Measurements from ENCODE around the gene ERC2. TPM values are rescaled to one million over a fixed set of nuclear protein-coding genes. Genes with fewer than 3 reads are reported as not detected.

Gene ERC2
- total and polyA plus RNA-seq, 2 of the 8 experiments (the other 6 are each of a cell fraction or from before 2014, with no cell fraction given): 16.4 to 22.8 TPM

GRCh38 chr3:55780913-55781312 is 687.4 kb downstream of the ERC2 start:
- H2BK5ac ChIP-seq (ENCODE audit: low read depth, low read length): no peak overlapping the region
- DNase-seq (ENCODE audit: low read depth in 1 of 2, low spot score in 2 of 2) (no peak), FAIRE-seq (no peak)
- no peak overlapping the region for H3K4me3 ChIP-seq (ENCODE audit: extremely low read depth in 1 of 4, insufficient read depth in 2 of 4, low read depth in 3 of 4, low read length in 4 of 4)
- H3K9me3 ChIP-seq (ENCODE audit: insufficient read depth in 2 of 2, low read depth in 1 of 2, low read length in 1 of 2): no peaks in the 10 kb centered on the region
- no peaks in the 10 kb centered on the region for H3K27me3 ChIP-seq (replicated peaks in 1 of 4; ENCODE audit: control insufficient read depth in 3 of 4, extremely low read depth in 1 of 4, insufficient read depth in 3 of 4, low read length in 3 of 4)
- no peak overlapping the region for H2BK120ac ChIP-seq (replicated peaks; ENCODE audit: low read depth, low read length)
- no peak overlapping the region for H3K27ac ChIP-seq (ENCODE audit: low read depth, low read length)
- H4K91ac ChIP-seq (replicated peaks; ENCODE audit: insufficient read length, low read length): no peak overlapping the region
- H3K4me2 ChIP-seq (ENCODE audit: insufficient read depth in 1 of 2, low read depth in 2 of 2, low read length in 2 of 2): no peak overlapping the region
- WGBS, 2 experiments (ENCODE audit: extremely low coverage in 1 of 2, insufficient coverage in 1 of 2, insufficient read length in 1 of 2, insufficient replicate concordance in 2 of 2, low coverage in 1 of 2, low lambda C conversion rate in 2 of 2, missing lambda C conversion rate in 1 of 2): 97% methylated on average over 4 of the region's 4 CpGs; no CpG with 5 or more reads in 1 of the 2 experiments
- CTCF ChIA-PET (ENCODE audit: partially characterized antibody): no interaction called here
- H4K20me1 ChIP-seq (replicated peaks in 1 of 2; ENCODE audit: control insufficient read depth in 1 of 2, insufficient read depth in 2 of 2, low read length in 2 of 2): no peaks in the 10 kb centered on the region
- POLR2A ChIA-PET (ENCODE audit: partially characterized antibody): no interaction called here
- no peak overlapping the region for H3K4ac ChIP-seq (replicated peaks; ENCODE audit: insufficient read length, low read depth, low read length)
- H4K8ac ChIP-seq (ENCODE audit: extremely low read depth, insufficient read depth, low read length): no peak overlapping the region
- H3K9ac ChIP-seq (replicated peaks in 1 of 4; ENCODE audit: extremely low read depth in 1 of 4, low read depth in 3 of 4, low read length in 3 of 4): no peak overlapping the region
- no peaks in the 10 kb centered on the region for H3K36me3 ChIP-seq (ENCODE audit: control insufficient read depth in 2 of 4, insufficient read depth in 4 of 4, low read length in 3 of 4)
- no peak overlapping the region for H3K18ac ChIP-seq (ENCODE audit: extremely low read depth, low read length)
- no peak overlapping the region for H2BK15ac ChIP-seq (ENCODE audit: low read length)
- no peak overlapping the region for H4K5ac ChIP-seq (ENCODE audit: insufficient read length, low read depth, low read length)
- H2BK20ac ChIP-seq (ENCODE audit: low read length): no peak overlapping the region
- no peak overlapping the region for H2AK5ac ChIP-seq (ENCODE audit: low read depth, low read length)
- H3K14ac ChIP-seq (ENCODE audit: insufficient read length): no peak overlapping the region
- H3K4me1 ChIP-seq (replicated peaks in 1 of 4; ENCODE audit: control insufficient read depth in 3 of 4, insufficient read depth in 4 of 4, low read length in 3 of 4): peaks cover 0 to 2% (median 0%) of the 10 kb centered on the region in 4 experiments; a peak in 1 of 7 replicates
- H3K23ac ChIP-seq (ENCODE audit: insufficient read length): no peak overlapping the region
- H3K79me1 ChIP-seq (ENCODE audit: low read depth, low read length): no peaks in the 10 kb centered on the region
- H3K79me2 ChIP-seq (ENCODE audit: control insufficient read depth in 1 of 2, insufficient read depth in 2 of 2, low read length in 2 of 2): no peaks in the 10 kb centered on the region
- H2BK12ac ChIP-seq (ENCODE audit: low read depth, low read length): no peak overlapping the region
- H2AFZ ChIP-seq (ENCODE audit: low read length): no peak overlapping the region
- H3K56ac ChIP-seq (replicated peaks; ENCODE audit: insufficient read length, low read depth, low read length): no peak overlapping the region
- H3K23me2 ChIP-seq (ENCODE audit: low read depth, low read length): no peaks in the 10 kb centered on the region
- TF ChIP-seq CREB1 (IDR thresholded peaks at IDR 0.05) (no peak), SRF (IDR thresholded peaks at IDR 0.05; ENCODE audit: low read depth, low read length) (no peak), PHF8 (conservative IDR thresholded peaks at IDR 0.05; ENCODE audit: low read depth, low read length) (no peak), SAP30 (IDR thresholded peaks at IDR 0.05; ENCODE audit: insufficient read depth, insufficient replicate concordance, low read length) (no peak), CBX8 (IDR thresholded peaks at IDR 0.05; ENCODE audit: borderline replicate concordance, low read depth, low read length) (no peak), BACH1 (IDR thresholded peaks at IDR 0.05; ENCODE audit: low read length) (no peak), TCF12 (IDR thresholded peaks at IDR 0.05; ENCODE audit: low read depth, low read length) (no peak), SP2 (IDR thresholded peaks at IDR 0.05; ENCODE audit: low read length) (no peak), GABPA (IDR thresholded peaks at IDR 0.05; ENCODE audit: borderline replicate concordance, insufficient read depth, low read length) (no peak), JUN (IDR thresholded peaks at IDR 0.05; ENCODE audit: low read depth, low read length) (no peak), RNF2 (IDR thresholded peaks at IDR 0.05; ENCODE audit: borderline replicate concordance, low read depth, low read length, missing control alignments, poor library complexity, severe bottlenecking) (no peak), EGR1 (IDR thresholded peaks at IDR 0.05; ENCODE audit: borderline replicate concordance, low read depth, low read length) (no peak), FOSL1 (IDR thresholded peaks at IDR 0.05; ENCODE audit: insufficient read depth, low read depth, low read length) (no peak)

All from H1 (cell line).